ENCODE data around the gene SEMA5A. TPM values are rescaled to one million over a fixed set of nuclear protein-coding genes. Genes with fewer than 3 reads are reported as not detected.

The SEMA5A gene
- total and polyA plus RNA-seq, 2 of the 8 experiments (the other 6 are each of a cell fraction or from before 2014, with no cell fraction given), result 5.3 to 8.9 TPM

- Histone ChIP-seq H4K20me1 (replicated peaks in 1 of 2; ENCODE audit: control insufficient read depth in 1 of 2, insufficient read depth in 2 of 2, low read length in 2 of 2) (peaks cover 0 to 1% of the 10 kb centered on the region in 2 experiments), H3K56ac (replicated peaks; ENCODE audit: insufficient read length, low read depth, low read length) (no peak overlapping the region), H2BK120ac (replicated peaks; ENCODE audit: low read depth, low read length) (no peak overlapping the region), H3K18ac (ENCODE audit: extremely low read depth, low read length) (peak overlapping the region; percentile 52; the same call in 1 of the 2 replicates), H3K27ac (ENCODE audit: low read depth, low read length) (peak overlapping the region; percentile 45; the same call in 1 of the 2 replicates), H3K14ac (ENCODE audit: insufficient read length) (no peak overlapping the region), H2BK12ac (ENCODE audit: low read depth, low read length) (no peak overlapping the region), H3K27me3 (replicated peaks in 1 of 4; ENCODE audit: control insufficient read depth in 3 of 4, extremely low read depth in 1 of 4, insufficient read depth in 3 of 4, low read length in 3 of 4) (no peaks in the 10 kb centered on the region), H3K9me3 (ENCODE audit: insufficient read depth in 2 of 2, low read depth in 1 of 2, low read length in 1 of 2) (peaks cover 4 to 5% of the 10 kb centered on the region in 2 experiments; a peak in 1 of 4 replicates), H3K4me1 (replicated peaks in 1 of 4; ENCODE audit: control insufficient read depth in 3 of 4, insufficient read depth in 4 of 4, low read length in 3 of 4) (peaks cover 0 to 14% (median 5%) of the 10 kb centered on the region in 4 experiments; a peak in 4 of 7 replicates), H2BK20ac (ENCODE audit: low read length) (0 out of 2 replicates have a peak overlapping the region, but pooled peaks have one; percentile 37), H4K5ac (ENCODE audit: insufficient read length, low read depth, low read length) (no peak overlapping the region), H3K79me1 (ENCODE audit: low read depth, low read length) (no peaks in the 10 kb centered on the region), H3K4ac (replicated peaks; ENCODE audit: insufficient read length, low read depth, low read length) (no peak overlapping the region), H3K23ac (ENCODE audit: insufficient read length) (no peak overlapping the region), H4K8ac (ENCODE audit: extremely low read depth, insufficient read depth, low read length) (no peak overlapping the region), H2BK5ac (ENCODE audit: low read depth, low read length) (peak overlapping the region; percentile 77; the same call in 1 of the 2 replicates), H2AK5ac (ENCODE audit: low read depth, low read length) (peak overlapping the region; percentile 53), H4K91ac (replicated peaks; ENCODE audit: insufficient read length, low read length) (peak overlapping the region; percentile 88), H3K4me2 (ENCODE audit: insufficient read depth in 1 of 2, low read depth in 2 of 2, low read length in 2 of 2) (peak overlapping the region; percentile 32 to 53; a peak in 2 of 4 replicates), H2BK15ac (ENCODE audit: low read length) (0 out of 2 replicates have a peak overlapping the region, but pooled peaks have one; percentile 47), H3K4me3 (ENCODE audit: extremely low read depth in 1 of 4, insufficient read depth in 2 of 4, low read depth in 3 of 4, low read length in 4 of 4) (peak overlapping the region in 1 of 4 experiments; percentile 6; a peak in 1 of 8 replicates), H2AFZ (ENCODE audit: low read length) (no peak overlapping the region), H3K36me3 (ENCODE audit: control insufficient read depth in 2 of 4, insufficient read depth in 4 of 4, low read length in 3 of 4) (no peaks in the 10 kb centered on the region), H3K79me2 (ENCODE audit: control insufficient read depth in 1 of 2, insufficient read depth in 2 of 2, low read length in 2 of 2) (no peaks in the 10 kb centered on the region), H3K23me2 (ENCODE audit: low read depth, low read length) (no peaks in the 10 kb centered on the region), H3K9ac (replicated peaks in 1 of 4; ENCODE audit: extremely low read depth in 1 of 4, low read depth in 3 of 4, low read length in 3 of 4) (no peak overlapping the region)
- 60% methylated on average over 3 of the region's 3 CpGs; no CpG with 5 or more reads in 1 of the 2 experiments for WGBS, 2 experiments (ENCODE audit: extremely low coverage in 1 of 2, insufficient coverage in 1 of 2, insufficient read length in 1 of 2, insufficient replicate concordance in 2 of 2, low coverage in 1 of 2, low lambda C conversion rate in 2 of 2, missing lambda C conversion rate in 1 of 2)
- CTCF ChIA-PET (ENCODE audit: partially characterized antibody), result interaction anchor here (1.1 to 1.3 kb wide), 3 partner anchors 45 to 472 kb away, joined by 3 to 4 read pairs (median 3); no protein-coding TSS in a partner anchor
- FAIRE-seq, result no peak
- POLR2A ChIA-PET (ENCODE audit: partially characterized antibody), result no interaction called here
- DNase-seq (ENCODE audit: low read depth in 1 of 2, low spot score in 2 of 2), result no peak
- TF ChIP-seq RBBP5 (IDR thresholded peaks at IDR 0.05; ENCODE audit: borderline replicate concordance, low read depth, low read length) (no peak), TCF12 (IDR thresholded peaks at IDR 0.05; ENCODE audit: low read depth, low read length) (0 out of 2 replicates have a peak, but pooled peaks have one; percentile 58)
Observed at GRCh38 chr5:9456435-9457042, 89.3 kb downstream of the SEMA5A start.

Measured in H1 (cell line).